Retinal pigment epithelial cell (primary cell): Measurements from ENCODE around the gene COL4A1.

Experiments
- DNase-seq: peaks from one replicate; pipeline ENCODE4 v3.0.0-alpha.2; 2010; ENCODE audit warnings: low read depth
- H3K4me3 ChIP-seq: 2 replicates; pipeline ENCODE4 v1.5.1; 2011; ENCODE audit warnings: mild to moderate bottlenecking, low read length, control low read depth, moderate library complexity
- CTCF ChIP-seq: conservative IDR thresholded peaks from 2 replicates; pipeline ENCODE4 v1.5.1; 2011; ENCODE audit warnings: low read depth, low read length, control low read depth, inconsistent platforms

The COL4A1 gene

GRCh38 chr13:110133425-110134235 lies 173.3 kb downstream of the COL4A1 start:
- no peak for TF ChIP-seq CTCF
- no peak for DNase-seq
- H3K4me3 ChIP-seq = no peak overlapping the region

- no peak overlapping the region for H3K4me3 ChIP-seq
- DNase-seq = no peak
- no peak for TF ChIP-seq CTCF
These were observed 174.6 kb downstream of the COL4A1 start for GRCh38 chr13:110132225-110132982.

- no peak for DNase-seq
- no peak overlapping the region for H3K4me3 ChIP-seq
- TF ChIP-seq CTCF = no peak
These were observed 175.5 kb downstream of the COL4A1 start for GRCh38 chr13:110131424-110131823.

- H3K4me3 ChIP-seq = no peak overlapping the region
- no peak for DNase-seq
- TF ChIP-seq CTCF = no peak
These were observed 176.5 kb downstream of the COL4A1 start for GRCh38 chr13:110130431-110130830.

- H3K4me3 ChIP-seq = no peak overlapping the region
- no peak for TF ChIP-seq CTCF
- DNase-seq = no peak
These were observed 177.3 kb downstream of the COL4A1 start for GRCh38 chr13:110129539-110130186.

GRCh38 chr13:110129076-110129475 lies 177.9 kb downstream of the COL4A1 start:
- no peak for DNase-seq
- no peak for TF ChIP-seq CTCF

More at GRCh38 chr13:110129076-110129475, 177.9 kb downstream of the COL4A1 start:
- no peak overlapping the region for H3K4me3 ChIP-seq
